Endothelial cell of umbilical vein (primary cell): ENCODE measurements around the gene DDX23. TPM values are rescaled to one million over a fixed set of nuclear protein-coding genes. Genes with fewer than 3 reads are reported as not detected.

Experiments
- BruUV-seq: library from RNA; stranded (reverse); fragments of 400-500 nt; replicated peaks from 2 replicates; lab custom pipeline; 2021; lab: Mats Ljungman, UMichigan
- CTCF ChIA-PET: fragments of 300-600, 350-600 bp; sonication (Branson Sonifier 250); formaldehyde crosslinking; loops from one replicate; lab custom pipeline; 2021; ENCODE audit warnings: antibody characterized with exemption, inconsistent platforms; lab: Charles Lee
- POLR2A ChIA-PET: fragments of 300-600, 350-600 bp; sonication (Branson Sonifier 250); formaldehyde crosslinking; loops from one replicate; lab custom pipeline; 2021; ENCODE audit warnings: antibody characterized with exemption, inconsistent platforms; lab: Charles Lee
- DNase-seq: peaks from one replicate; pipeline ENCODE4 v3.0.0-alpha.2; 2011; ENCODE audit warnings: low read depth, low spot score
- FAIRE-seq: peaks from 2 replicates; lab custom pipeline; 2011; peaks lifted over from hg19 to GRCh38; lab: Jason Lieb, UNC
- H2AFZ ChIP-seq: 2 replicates; pipeline ENCODE4 v1.6.0; 2012; ENCODE audit warnings: low read depth, low read length, control low read depth, inconsistent platforms
- H3K27ac ChIP-seq: 2 replicates; pipeline ENCODE4 v1.5.1; 2011; ENCODE audit warnings: low read depth, mild to moderate bottlenecking, control low read depth, low read length, moderate library complexity; ENCODE audit not compliant: insufficient read depth
- H3K27me3 ChIP-seq, 2 experiments: 2 replicates each; pipeline versions ENCODE4 v1.6.0 to v1.6.1; 2011; ENCODE audit warnings: low read length in 2 of 2, mixed read lengths in 1 of 2; ENCODE audit not compliant: control insufficient read depth in 2 of 2, insufficient read depth in 2 of 2
- H3K36me3 ChIP-seq, 2 experiments: 2 replicates in 1 of 2; 3 replicates in 1 of 2; pipeline ENCODE4 v1.5.1; 2011; ENCODE audit warnings: low read length in 2 of 2, mild to moderate bottlenecking in 1 of 2, moderate library complexity in 1 of 2; ENCODE audit not compliant: control insufficient read depth in 2 of 2, insufficient read depth in 2 of 2; ENCODE audit errors: extremely low read depth in 1 of 2
- H3K4me1 ChIP-seq: 3 replicates; pipeline ENCODE4 v1.5.1; 2011; ENCODE audit warnings: mild to moderate bottlenecking, low read length; ENCODE audit not compliant: control insufficient read depth, insufficient read depth; ENCODE audit errors: extremely low read depth
- H3K4me2 ChIP-seq: 2 replicates; pipeline ENCODE4 v1.6.1; 2011; ENCODE audit warnings: low read length, control low read depth, mixed read lengths; ENCODE audit not compliant: insufficient read depth
- H3K4me3 ChIP-seq, 3 experiments: fragments of 200-600 bp in 1 of 3; sonication (generic), shearing (Covaris generic) in 1 of 3; replicated peaks in 1 of 3; 2 replicates each; pipeline ENCODE4 v1.5.1; 2011 to 2016; ENCODE audit warnings: control low read depth in 3 of 3, low read length in 3 of 3, mild to moderate bottlenecking in 2 of 3, inconsistent platforms in 1 of 3, low read depth in 1 of 3, moderate library complexity in 1 of 3; ENCODE audit not compliant: insufficient read depth in 1 of 3
- H3K79me2 ChIP-seq: 2 replicates; pipeline ENCODE4 v1.6.0; 2012; ENCODE audit warnings: low read length, inconsistent platforms; ENCODE audit not compliant: control insufficient read depth, insufficient read depth
- H3K9ac ChIP-seq: replicated peaks from 2 replicates; pipeline ENCODE3; 2011; ENCODE audit warnings: low read length, control low read depth; ENCODE audit not compliant: insufficient read depth; ENCODE audit errors: extremely low read depth
- H3K9me1 ChIP-seq: replicated peaks from 3 replicates; pipeline ENCODE4 v1.6.0; 2011; ENCODE audit warnings: mild to moderate bottlenecking, low read length; ENCODE audit not compliant: control insufficient read depth, insufficient read depth; ENCODE audit errors: extremely low read depth
- H3K9me3 ChIP-seq: replicated peaks from 2 replicates; pipeline ENCODE4 v1.5.1; 2012; ENCODE audit warnings: low read length, inconsistent platforms; ENCODE audit not compliant: control insufficient read depth, insufficient read depth
- H4K20me1 ChIP-seq: replicated peaks from 2 replicates; pipeline ENCODE3; 2011; ENCODE audit warnings: mild to moderate bottlenecking, low read length; ENCODE audit not compliant: control insufficient read depth, insufficient read depth; ENCODE audit errors: extremely low read depth
- CTCF ChIP-seq, 2 donors: IDR thresholded peaks; 1 replicate in 1 of 2; 2 replicates in 1 of 2; pipeline ENCODE4 v1.5.1; 2011; ENCODE audit warnings: low read length in 2 of 2, mild to moderate bottlenecking in 2 of 2, moderate library complexity in 2 of 2, control low read depth in 1 of 2, inconsistent platforms in 1 of 2, low read depth in 1 of 2; ENCODE audit not compliant: insufficient read depth in 1 of 2; ENCODE audit errors: extremely low read depth in 1 of 2
- EZH2 ChIP-seq: IDR thresholded peaks from 2 replicates; pipeline ENCODE4 v1.6.1; 2012; ENCODE audit warnings: borderline replicate concordance, low read depth, mild to moderate bottlenecking, moderate library complexity, low read length, inconsistent platforms; ENCODE audit not compliant: severe bottlenecking
- FOS ChIP-seq: IDR thresholded peaks from 2 replicates; pipeline ENCODE4 v1.6.1; 2011; ENCODE audit warnings: mild to moderate bottlenecking, low read length, moderate library complexity, borderline replicate concordance; ENCODE audit not compliant: insufficient read depth
- GATA2 ChIP-seq: IDR thresholded peaks from 2 replicates; pipeline ENCODE4 v1.7.0; 2011; ENCODE audit warnings: low read depth, mild to moderate bottlenecking, moderate library complexity, mixed read lengths, low read length; ENCODE audit not compliant: insufficient read length, insufficient read depth
- JUN ChIP-seq: IDR thresholded peaks from 2 replicates; pipeline ENCODE4 v1.6.1; 2011; ENCODE audit warnings: borderline replicate concordance, low read depth; ENCODE audit not compliant: insufficient read length, insufficient read depth
- MYC ChIP-seq: IDR thresholded peaks from one replicate; pipeline ENCODE4 v1.6.1; 2011; ENCODE audit warnings: mild to moderate bottlenecking, low read depth, low read length
- POLR2A ChIP-seq: IDR thresholded peaks from 2 replicates; pipeline ENCODE4 v1.6.1; 2012; ENCODE audit warnings: low read depth, mild to moderate bottlenecking, control low read depth, low read length
- POLR2AphosphoS5 ChIP-seq: IDR thresholded peaks from 2 replicates; pipeline ENCODE4 v1.6.1; 2012; ENCODE audit warnings: low read depth, mild to moderate bottlenecking, control low read depth, low read length, moderate library complexity; ENCODE audit not compliant: insufficient read depth
- dilution Hi-C: fragments of 300-500 bp; cut with MboI; formaldehyde crosslinking; loops from one replicate; pipeline ENCODE4 v1.15.0; 2019; ENCODE audit warnings: low sequenced_read_pairs; ENCODE audit not compliant: extremely low pct_ligation_motif_present
- intact Hi-C: fragments of 100-400 bp; cut with micrococcal nuclease; formaldehyde crosslinking; loops from one replicate; pipeline ENCODE4 v1.10.0; 2022
- polyA plus RNA-seq, 4 experiments: library from polyadenylated mRNA; depleted of rRNA in 3 of 4; stranded (reverse) in 3 of 4; unstranded in 1 of 4; fragments of >200 nt; gene quantifications; 2 replicates each; pipeline versions ENCODE4 v1.2.1 to v1.2.3, GENCODE V29; 2011 to 2012; ENCODE audit warnings: missing spikeins in 1 of 4
- total RNA-seq: library from RNA; stranded (reverse); gene quantifications from 2 replicates; pipeline ENCODE4 v1.2.3, GENCODE V29; 2021
- TF ChIP-seq, protein P1 (sequence below): IDR thresholded peaks from 2 replicates; pipeline ENCODE4 v1.6.1; 2011; ENCODE audit not compliant: insufficient read depth, insufficient read length

DDX23 gene
- total and polyA plus RNA-seq, 2 donors (not counting 3 experiments of a cell fraction or from before 2014, with no cell fraction given), result 56.0 to 107 TPM

GRCh38 chr12:48868451-48868850 is 16.5 kb upstream of the DDX23 start:
- BruUV-seq, result no TSS peak
- DNase-seq, result no peak
- Histone ChIP-seq H3K9me1 (no peaks in the 10 kb centered on the region), H4K20me1 (no peaks in the 10 kb centered on the region), H3K79me2 (no peaks in the 10 kb centered on the region), H3K9me3 (no peaks in the 10 kb centered on the region), H3K4me3 (no peak overlapping the region), H3K27ac (no peak overlapping the region), H3K36me3 (no peaks in the 10 kb centered on the region), H2AFZ (no peak overlapping the region), H3K27me3 (peaks cover 10 to 16% of the 10 kb centered on the region in 2 experiments), H3K4me1 (peaks cover 9% of the 10 kb centered on the region), H3K9ac (no peak overlapping the region), H3K4me2 (no peak overlapping the region)
- POLR2A ChIA-PET, result no interaction called here
- CTCF ChIA-PET, result interaction anchor here (0.7 to 9.2 kb wide), 4 partner anchors 8 to 36 kb away, joined by 3 to 96 read pairs (median 36); partner anchors contain the start of gene DDX23
- no peak for FAIRE-seq
- dilution Hi-C loops, result no loop called here
- TF ChIP-seq GATA2 (no peak), JUN (no peak), POLR2AphosphoS5 (no peak), POLR2A (no peak), MYC (no peak), CTCF (IDR thresholded peaks at IDR 0.05; ENCODE audit: extremely low read depth in 1 of 2, insufficient read depth in 1 of 2, low read depth in 1 of 2, low read length in 2 of 2) (no peak), FOS (no peak), EZH2 (no peak)
- TF ChIP-seq, protein P1, sequence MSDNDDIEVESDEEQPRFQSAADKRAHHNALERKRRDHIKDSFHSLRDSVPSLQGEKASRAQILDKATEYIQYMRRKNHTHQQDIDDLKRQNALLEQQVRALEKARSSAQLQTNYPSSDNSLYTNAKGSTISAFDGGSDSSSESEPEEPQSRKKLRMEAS, result no peak
- intact Hi-C loops, result no loop called here
